Prostate gland (tissue), 2 donors: Measurements from ENCODE around the gene LMNTD1. TPM values are rescaled to one million over a fixed set of nuclear protein-coding genes. Genes with fewer than 3 reads are reported as not detected.

Experiments
- DNase-seq: peaks from one replicate; pipeline ENCODE4 v3.0.0-alpha.2; 2019; ENCODE audit warnings: low spot score
- H3K27ac ChIP-seq, 2 donors: fragments of 200-600 bp; sonication (generic); 2 replicates each; pipeline ENCODE4 v1.5.1; 2017 to 2019
- H3K27me3 ChIP-seq: fragments of 200-600 bp; sonication (generic); replicated peaks from 2 replicates; pipeline ENCODE4 v1.5.1; 2019; ENCODE audit not compliant: insufficient read depth
- H3K36me3 ChIP-seq, 2 donors: fragments of 200-600 bp; sonication (generic); 1 replicate in 1 of 2; 2 replicates in 1 of 2; pipeline versions ENCODE4 v1.5.1 to v1.8.1; 2017 to 2019
- H3K4me1 ChIP-seq: fragments of 200-600 bp; sonication (generic); replicated peaks from 2 replicates; pipeline ENCODE4 v1.5.1; 2019
- H3K4me3 ChIP-seq, 2 donors: fragments of 200-600 bp; sonication (generic); 2 replicates each; pipeline ENCODE4 v1.5.1; 2017 to 2019
- H3K9me3 ChIP-seq: fragments of 200-600 bp; sonication (generic); 2 replicates; pipeline ENCODE4 v1.5.1; 2017
- CTCF ChIP-seq, 4 experiments: fragments of 200-600 bp in 2 of 4; fragments of 450-650 bp in 2 of 4; sonication (generic) in 2 of 4; IDR thresholded peaks; 1 replicate in 3 of 4; 2 replicates in 1 of 4; pipeline ENCODE4 v1.5.1; 2016 to 2019; ENCODE audit warnings: antibody characterized with exemption in 4 of 4, mild to moderate bottlenecking in 2 of 4, moderate library complexity in 2 of 4
- POLR2A ChIP-seq: fragments of 450-650 bp; IDR thresholded peaks from one replicate; pipeline ENCODE4 v1.6.1; 2016; ENCODE audit warnings: antibody characterized with exemption, mild to moderate bottlenecking
- POLR2AphosphoS5 ChIP-seq: sonication (generic); formaldehyde crosslinking; IDR thresholded peaks from one replicate; pipeline ENCODE4 v1.6.1; 2017; ENCODE audit warnings: antibody characterized with exemption
- WGBS: methylation state at CpG from one replicate; pipeline ENCODE4 v1.1.5; 2018; 5-methylcytosine and 5-hydroxymethylcytosine counted together
- intact Hi-C: fragments of 100-400 bp; cut with DNase I; formaldehyde crosslinking; loops from one replicate; pipeline ENCODE4 v1.14.2; 2022
- total RNA-seq, 2 donors: library from RNA; depleted of rRNA; stranded (reverse); fragments of >200 nt; gene quantifications; one replicate each; pipeline ENCODE4 v1.1.0, GENCODE V29; 2016

The LMNTD1 gene
- total RNA-seq, 2 donors from 2014 or later, result 3.5 TPM; not detected in 1

GRCh38 chr12:25502118-25502517 lies 51.0 kb downstream of the LMNTD1 start:
- no peaks in the 10 kb centered on the region for H3K36me3 ChIP-seq
- no peaks in the 10 kb centered on the region for H3K9me3 ChIP-seq
- DNase-seq, result no peak
- 56% methylated on average over 3 of the region's 3 CpGs for WGBS
- intact Hi-C loops, result no loop called here
- H3K4me1 ChIP-seq, result no peaks in the 10 kb centered on the region
- no peak overlapping the region for H3K27ac ChIP-seq
- TF ChIP-seq POLR2AphosphoS5, result no peak
- TF ChIP-seq POLR2A, result no peak
- H3K4me3 ChIP-seq, result no peak overlapping the region
- no peaks in the 10 kb centered on the region for H3K27me3 ChIP-seq

GRCh38 chr12:25501549-25501948 lies 51.5 kb downstream of the LMNTD1 start:
- TF ChIP-seq POLR2A (no peak), CTCF (IDR thresholded peaks at IDR 0.05) (no peak), POLR2AphosphoS5 (no peak)
- H3K27ac ChIP-seq, result no peak overlapping the region
- H3K27me3 ChIP-seq, result no peaks in the 10 kb centered on the region
- intact Hi-C loops, result no loop called here
- no peaks in the 10 kb centered on the region for H3K4me1 ChIP-seq
- no peaks in the 10 kb centered on the region for H3K36me3 ChIP-seq
- 67% methylated on average over 1 of the region's 1 CpG for WGBS
- DNase-seq, result no peak
- H3K4me3 ChIP-seq, result no peak overlapping the region
- H3K9me3 ChIP-seq, result no peaks in the 10 kb centered on the region

- H3K4me1 ChIP-seq, result no peaks in the 10 kb centered on the region
- no peak for DNase-seq
- H3K9me3 ChIP-seq, result no peaks in the 10 kb centered on the region
- H3K27ac ChIP-seq, result no peak overlapping the region
- H3K36me3 ChIP-seq, result no peaks in the 10 kb centered on the region
- TF ChIP-seq POLR2AphosphoS5, result no peak
- no peak for TF ChIP-seq CTCF (IDR thresholded peaks at IDR 0.05)
- TF ChIP-seq POLR2A, result no peak
- WGBS, result 73% methylated on average over 6 of the region's 6 CpGs
- H3K27me3 ChIP-seq, result no peaks in the 10 kb centered on the region
- intact Hi-C loops, result no loop called here
- no peak overlapping the region for H3K4me3 ChIP-seq
These were observed 52.4 kb downstream of the LMNTD1 start for GRCh38 chr12:25500651-25501050.

GRCh38 chr12:25497021-25497420 lies 56.1 kb downstream of the LMNTD1 start:
- no peak overlapping the region for H3K27ac ChIP-seq
- WGBS, result 80% methylated on average over 7 of the region's 7 CpGs
- no peak for TF ChIP-seq POLR2AphosphoS5
- no peak for TF ChIP-seq CTCF (IDR thresholded peaks at IDR 0.05)
- no peak for TF ChIP-seq POLR2A
- no peaks in the 10 kb centered on the region for H3K4me1 ChIP-seq
- no peaks in the 10 kb centered on the region for H3K36me3 ChIP-seq
- H3K27me3 ChIP-seq, result no peaks in the 10 kb centered on the region
- no peak for DNase-seq
- H3K4me3 ChIP-seq, result no peak overlapping the region
- intact Hi-C loops, result no loop called here
- H3K9me3 ChIP-seq, result no peaks in the 10 kb centered on the region

- DNase-seq, result no peak
- Histone ChIP-seq H3K36me3 (no peaks in the 10 kb centered on the region), H3K27ac (no peak overlapping the region), H3K4me3 (no peak overlapping the region), H3K9me3 (no peaks in the 10 kb centered on the region), H3K27me3 (no peaks in the 10 kb centered on the region), H3K4me1 (no peaks in the 10 kb centered on the region)
- intact Hi-C loops, result no loop called here
- WGBS, result 25% methylated on average over 5 of the region's 5 CpGs
- TF ChIP-seq CTCF (IDR thresholded peaks at IDR 0.05) (no peak), POLR2AphosphoS5 (no peak), POLR2A (no peak)
These were observed 56.9 kb downstream of the LMNTD1 start for GRCh38 chr12:25496098-25496587.
